ENCODE measurements around the gene LIME1. TPM values are rescaled to one million over a fixed set of nuclear protein-coding genes. Genes with fewer than 3 reads are reported as not detected.

The LIME1 gene, protein sequence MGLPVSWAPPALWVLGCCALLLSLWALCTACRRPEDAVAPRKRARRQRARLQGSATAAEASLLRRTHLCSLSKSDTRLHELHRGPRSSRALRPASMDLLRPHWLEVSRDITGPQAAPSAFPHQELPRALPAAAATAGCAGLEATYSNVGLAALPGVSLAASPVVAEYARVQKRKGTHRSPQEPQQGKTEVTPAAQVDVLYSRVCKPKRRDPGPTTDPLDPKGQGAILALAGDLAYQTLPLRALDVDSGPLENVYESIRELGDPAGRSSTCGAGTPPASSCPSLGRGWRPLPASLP
- total RNA-seq, result 32.4 TPM

DNA sequence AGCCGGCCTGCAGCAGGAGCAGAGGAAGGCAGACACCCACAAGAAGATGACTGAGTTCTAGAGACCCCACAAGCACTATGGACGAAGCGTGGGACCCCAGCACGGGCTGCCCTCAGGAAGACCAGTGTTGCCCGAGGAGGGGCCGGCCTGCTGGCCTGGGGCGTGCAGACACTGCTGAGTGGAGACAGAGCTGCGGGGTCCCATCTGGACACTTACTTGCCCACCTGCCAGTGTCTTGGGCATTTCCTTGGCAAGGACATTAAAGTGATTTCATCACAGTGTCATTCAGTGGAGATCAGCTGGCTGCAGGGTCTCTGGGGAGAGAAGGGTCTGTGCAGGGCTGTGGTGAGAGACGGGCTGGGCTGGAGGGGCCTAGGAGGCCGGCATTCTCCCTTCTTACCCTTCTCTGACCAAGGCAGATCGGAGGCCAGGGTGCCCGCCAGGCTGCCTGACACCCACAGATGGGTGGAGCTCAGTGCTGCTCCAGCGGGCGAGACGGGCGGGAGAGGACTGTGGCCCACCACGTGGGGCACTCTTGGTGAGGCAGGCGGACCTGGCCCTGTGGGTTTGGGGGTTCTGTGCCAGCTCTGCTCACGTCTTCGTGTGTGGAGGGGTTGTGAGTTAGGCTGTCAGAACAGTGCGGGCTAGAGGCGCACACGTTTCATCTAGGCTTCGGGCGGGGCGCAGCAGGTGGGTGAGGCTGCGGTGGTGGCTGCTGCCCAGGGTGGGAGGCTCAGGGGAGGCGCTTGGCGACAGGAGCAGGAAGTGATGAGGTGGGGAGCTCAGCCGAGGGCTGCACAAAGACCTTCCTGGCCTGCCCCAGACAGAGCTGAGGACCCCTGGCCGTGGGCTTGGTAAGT, at the start of gene LIME1:
LIME1 (plus strand) TSS at position 806 of the 860 bp plus-strand sequence. CDS start 886 bp downstream, outside the sequence.
- no peak for DNase-seq (ENCODE audit: extremely low spot score in 2 of 2)
- intact Hi-C loops (cut with DNase I), result no loop called here
- Histone ChIP-seq H3K4me3 (peak within 1 kb of the TSS; percentile 29 to 37), H3K36me3 (peaks cover 0 to 30% of the 10 kb centered on the region in 2 donors), H3K4me1 (peaks cover 36% of the 10 kb centered on the region), H3K27ac (no peak within 1 kb of the TSS), H3K9me3 (no peaks in the 10 kb centered on the region), H3K27me3 (no peaks in the 10 kb centered on the region)
- TF ChIP-seq, protein P1, sequence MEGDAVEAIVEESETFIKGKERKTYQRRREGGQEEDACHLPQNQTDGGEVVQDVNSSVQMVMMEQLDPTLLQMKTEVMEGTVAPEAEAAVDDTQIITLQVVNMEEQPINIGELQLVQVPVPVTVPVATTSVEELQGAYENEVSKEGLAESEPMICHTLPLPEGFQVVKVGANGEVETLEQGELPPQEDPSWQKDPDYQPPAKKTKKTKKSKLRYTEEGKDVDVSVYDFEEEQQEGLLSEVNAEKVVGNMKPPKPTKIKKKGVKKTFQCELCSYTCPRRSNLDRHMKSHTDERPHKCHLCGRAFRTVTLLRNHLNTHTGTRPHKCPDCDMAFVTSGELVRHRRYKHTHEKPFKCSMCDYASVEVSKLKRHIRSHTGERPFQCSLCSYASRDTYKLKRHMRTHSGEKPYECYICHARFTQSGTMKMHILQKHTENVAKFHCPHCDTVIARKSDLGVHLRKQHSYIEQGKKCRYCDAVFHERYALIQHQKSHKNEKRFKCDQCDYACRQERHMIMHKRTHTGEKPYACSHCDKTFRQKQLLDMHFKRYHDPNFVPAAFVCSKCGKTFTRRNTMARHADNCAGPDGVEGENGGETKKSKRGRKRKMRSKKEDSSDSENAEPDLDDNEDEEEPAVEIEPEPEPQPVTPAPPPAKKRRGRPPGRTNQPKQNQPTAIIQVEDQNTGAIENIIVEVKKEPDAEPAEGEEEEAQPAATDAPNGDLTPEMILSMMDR (IDR thresholded peaks at IDR 0.05), result no peak
- TF ChIP-seq POLR2AphosphoS5 (IDR thresholded peaks at IDR 0.05; ENCODE audit: insufficient read depth in 1 of 2, low read depth in 1 of 2) (no peak), POLR2A (IDR thresholded peaks at IDR 0.05) (no peak)

DNA sequence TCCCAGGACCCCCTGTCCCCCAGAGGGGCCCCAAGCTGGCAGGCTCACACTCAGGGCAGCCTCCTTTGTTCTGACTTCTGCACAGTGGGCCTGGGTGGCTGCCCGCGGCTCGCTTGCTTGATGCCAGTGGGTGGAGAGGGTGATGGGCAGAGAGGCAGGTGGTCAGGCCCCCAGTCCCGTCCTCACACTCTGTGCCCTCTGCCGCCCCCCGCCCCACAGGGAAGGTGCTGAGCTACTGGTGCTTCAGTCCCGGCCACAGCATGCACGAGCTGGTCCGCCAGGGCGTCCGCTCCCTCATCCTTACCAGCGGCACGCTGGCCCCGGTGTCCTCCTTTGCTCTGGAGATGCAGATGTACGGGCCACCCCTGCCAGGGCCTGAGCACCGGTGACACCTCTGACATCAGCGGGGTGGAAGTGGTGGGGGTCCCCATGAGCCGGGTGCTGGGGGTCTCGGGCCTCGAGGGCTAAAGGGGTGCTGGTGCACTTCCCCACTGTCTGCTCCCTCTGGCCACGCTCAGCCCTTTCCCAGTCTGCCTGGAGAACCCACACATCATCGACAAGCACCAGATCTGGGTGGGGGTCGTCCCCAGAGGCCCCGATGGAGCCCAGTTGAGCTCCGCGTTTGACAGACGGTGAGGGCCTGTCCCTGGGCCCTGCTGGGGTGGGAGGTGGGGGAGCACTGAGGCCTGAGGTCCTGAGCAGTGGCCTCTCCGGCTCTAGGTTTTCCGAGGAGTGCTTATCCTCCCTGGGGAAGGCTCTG, 48.9 kb upstream of the LIME1 start:
- Histone ChIP-seq H3K27ac (peak overlapping the region; percentile 84), H3K4me1 (peaks cover 36% of the 10 kb centered on the region), H3K9me3 (no peaks in the 10 kb centered on the region), H3K27me3 (no peaks in the 10 kb centered on the region), H3K4me3 (no peak overlapping the region), H3K36me3 (no peaks in the 10 kb centered on the region)
- no peak for TF ChIP-seq POLR2AphosphoS5 (IDR thresholded peaks at IDR 0.05; ENCODE audit: insufficient read depth in 1 of 2, low read depth in 1 of 2)
- TF ChIP-seq, protein P1 (IDR thresholded peaks at IDR 0.05), result no peak
- TF ChIP-seq POLR2A (IDR thresholded peaks at IDR 0.05), result no peak
- intact Hi-C loops (cut with DNase I), result no loop called here
- no peak for DNase-seq (ENCODE audit: extremely low spot score in 2 of 2)

DNA sequence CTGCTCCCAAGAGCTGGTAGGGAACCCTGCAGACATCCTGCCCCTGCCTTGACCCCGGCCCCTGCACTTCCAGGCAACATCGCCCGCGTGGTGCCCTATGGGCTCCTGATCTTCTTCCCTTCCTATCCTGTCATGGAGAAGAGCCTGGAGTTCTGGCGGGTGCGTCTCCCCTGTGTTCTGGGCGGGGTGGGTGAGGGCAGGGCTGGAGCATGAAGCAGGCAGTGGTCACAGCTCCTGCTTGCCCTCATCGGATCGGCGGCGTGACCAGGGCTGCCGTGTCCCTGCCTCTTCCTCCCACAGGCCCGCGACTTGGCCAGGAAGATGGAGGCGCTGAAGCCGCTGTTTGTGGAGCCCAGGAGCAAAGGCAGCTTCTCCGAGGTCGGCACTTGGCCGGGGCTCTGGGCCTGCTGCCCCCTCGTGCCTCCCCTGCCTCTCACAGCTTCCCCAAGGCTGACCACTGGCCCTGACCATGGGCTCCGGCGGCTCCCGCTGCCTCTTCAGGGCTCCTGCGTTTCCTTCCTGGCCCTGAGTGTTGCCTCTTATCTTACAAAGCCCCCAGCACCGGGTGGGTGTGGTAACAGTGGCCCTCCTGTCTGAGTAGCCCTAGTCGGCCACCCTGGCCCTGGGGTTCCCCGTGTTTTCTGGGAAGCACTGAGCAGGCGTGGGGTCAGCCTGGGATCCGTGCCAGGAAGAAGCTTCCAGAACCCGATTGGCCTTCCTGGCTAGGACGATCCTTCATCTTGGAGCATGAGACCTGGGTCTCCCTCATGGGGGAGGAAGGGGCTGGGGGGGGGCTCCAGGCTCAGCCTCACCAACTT, 48.0 kb upstream of the LIME1 start:
- H3K27ac ChIP-seq, result peak overlapping the region; percentile 84
- no peak for TF ChIP-seq POLR2A (IDR thresholded peaks at IDR 0.05)
- TF ChIP-seq, protein P1 (IDR thresholded peaks at IDR 0.05), result no peak
- no peak for TF ChIP-seq POLR2AphosphoS5 (IDR thresholded peaks at IDR 0.05; ENCODE audit: insufficient read depth in 1 of 2, low read depth in 1 of 2)
- H3K4me3 ChIP-seq, result no peak overlapping the region
- no peaks in the 10 kb centered on the region for H3K36me3 ChIP-seq
- H3K9me3 ChIP-seq, result no peaks in the 10 kb centered on the region
- no peak for DNase-seq (ENCODE audit: extremely low spot score in 2 of 2)
- H3K27me3 ChIP-seq, result no peaks in the 10 kb centered on the region
- peaks cover 28% of the 10 kb centered on the region for H3K4me1 ChIP-seq
- intact Hi-C loops (cut with DNase I), result no loop called here

DNA sequence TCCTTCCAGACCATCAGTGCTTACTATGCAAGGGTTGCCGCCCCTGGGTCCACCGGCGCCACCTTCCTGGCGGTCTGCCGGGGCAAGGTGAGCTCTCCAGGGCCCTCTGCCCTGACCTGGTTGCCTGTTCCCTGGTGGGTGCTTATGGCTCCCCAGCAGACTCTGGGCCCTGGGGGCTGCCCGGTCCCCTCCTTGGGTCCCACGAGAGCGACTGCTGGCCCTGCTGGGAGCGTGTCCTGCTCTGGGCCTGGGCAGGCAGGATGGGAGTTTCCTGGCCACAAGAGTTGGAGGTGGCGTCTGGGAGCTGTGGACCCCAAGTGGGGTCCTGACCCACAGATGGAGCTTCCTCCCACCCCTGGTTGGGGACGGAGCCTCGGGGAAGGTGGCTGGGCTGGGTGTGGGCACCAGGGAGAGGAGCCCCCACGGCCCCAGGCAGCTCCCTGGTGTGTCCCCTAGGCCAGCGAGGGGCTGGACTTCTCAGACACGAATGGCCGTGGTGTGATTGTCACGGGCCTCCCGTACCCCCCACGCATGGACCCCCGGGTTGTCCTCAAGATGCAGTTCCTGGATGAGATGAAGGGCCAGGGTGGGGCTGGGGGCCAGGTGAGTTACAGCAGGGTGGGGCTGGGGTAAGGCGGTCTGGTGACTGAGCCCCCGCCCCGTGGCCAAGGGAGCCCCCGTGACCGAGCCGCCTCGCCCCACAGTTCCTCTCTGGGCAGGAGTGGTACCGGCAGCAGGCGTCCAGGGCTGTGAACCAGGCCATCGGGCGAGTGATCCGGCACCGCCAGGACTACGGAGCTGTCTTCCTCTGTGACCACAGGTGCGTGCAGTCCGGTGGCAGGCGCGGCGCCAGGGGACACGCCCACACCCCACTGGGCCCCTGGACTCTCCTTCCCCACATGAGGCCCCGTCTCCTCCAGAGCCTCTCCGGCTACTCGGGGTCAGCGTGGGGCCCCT, 47.1 kb upstream of the LIME1 start:
- intact Hi-C loops (cut with DNase I), result no loop called here
- H3K9me3 ChIP-seq, result no peaks in the 10 kb centered on the region
- peaks cover 28% of the 10 kb centered on the region for H3K4me1 ChIP-seq
- no peaks in the 10 kb centered on the region for H3K27me3 ChIP-seq
- H3K27ac ChIP-seq, result no peak overlapping the region
- no peak overlapping the region for H3K4me3 ChIP-seq
- TF ChIP-seq POLR2A (IDR thresholded peaks at IDR 0.05), result no peak
- no peak for TF ChIP-seq POLR2AphosphoS5 (IDR thresholded peaks at IDR 0.05; ENCODE audit: insufficient read depth in 1 of 2, low read depth in 1 of 2)
- TF ChIP-seq, protein P1 (IDR thresholded peaks at IDR 0.05), result no peak
- no peak for DNase-seq (ENCODE audit: extremely low spot score in 2 of 2)
- no peaks in the 10 kb centered on the region for H3K36me3 ChIP-seq

Data from vagina (tissue), 2 donors.